ENCODE measurements around the gene GP5.

DNA sequence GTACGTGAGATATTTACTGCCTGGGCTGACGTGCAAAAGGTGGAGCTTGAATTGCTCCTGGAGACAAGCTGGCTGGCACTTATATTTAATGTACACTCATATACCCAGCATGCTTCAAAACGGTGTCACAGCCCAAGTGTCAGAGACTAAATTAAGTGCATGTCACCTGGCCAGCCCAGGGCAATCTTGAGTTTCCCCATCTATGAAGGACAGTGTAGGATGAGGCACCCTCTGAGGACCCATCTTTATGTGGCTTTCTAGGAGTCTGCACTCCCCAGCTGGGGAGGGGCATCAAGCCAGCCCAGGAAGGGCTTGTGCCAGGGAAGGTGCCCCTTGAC, 34.8 kb downstream of the GP5 start:
- TF ChIP-seq, protein P1, sequence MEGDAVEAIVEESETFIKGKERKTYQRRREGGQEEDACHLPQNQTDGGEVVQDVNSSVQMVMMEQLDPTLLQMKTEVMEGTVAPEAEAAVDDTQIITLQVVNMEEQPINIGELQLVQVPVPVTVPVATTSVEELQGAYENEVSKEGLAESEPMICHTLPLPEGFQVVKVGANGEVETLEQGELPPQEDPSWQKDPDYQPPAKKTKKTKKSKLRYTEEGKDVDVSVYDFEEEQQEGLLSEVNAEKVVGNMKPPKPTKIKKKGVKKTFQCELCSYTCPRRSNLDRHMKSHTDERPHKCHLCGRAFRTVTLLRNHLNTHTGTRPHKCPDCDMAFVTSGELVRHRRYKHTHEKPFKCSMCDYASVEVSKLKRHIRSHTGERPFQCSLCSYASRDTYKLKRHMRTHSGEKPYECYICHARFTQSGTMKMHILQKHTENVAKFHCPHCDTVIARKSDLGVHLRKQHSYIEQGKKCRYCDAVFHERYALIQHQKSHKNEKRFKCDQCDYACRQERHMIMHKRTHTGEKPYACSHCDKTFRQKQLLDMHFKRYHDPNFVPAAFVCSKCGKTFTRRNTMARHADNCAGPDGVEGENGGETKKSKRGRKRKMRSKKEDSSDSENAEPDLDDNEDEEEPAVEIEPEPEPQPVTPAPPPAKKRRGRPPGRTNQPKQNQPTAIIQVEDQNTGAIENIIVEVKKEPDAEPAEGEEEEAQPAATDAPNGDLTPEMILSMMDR (IDR thresholded peaks at IDR 0.05), result no peak
- TF ChIP-seq, protein P2, sequence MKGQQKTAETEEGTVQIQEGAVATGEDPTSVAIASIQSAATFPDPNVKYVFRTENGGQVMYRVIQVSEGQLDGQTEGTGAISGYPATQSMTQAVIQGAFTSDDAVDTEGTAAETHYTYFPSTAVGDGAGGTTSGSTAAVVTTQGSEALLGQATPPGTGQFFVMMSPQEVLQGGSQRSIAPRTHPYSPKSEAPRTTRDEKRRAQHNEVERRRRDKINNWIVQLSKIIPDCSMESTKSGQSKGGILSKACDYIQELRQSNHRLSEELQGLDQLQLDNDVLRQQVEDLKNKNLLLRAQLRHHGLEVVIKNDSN (IDR thresholded peaks at IDR 0.05; ENCODE audit: borderline replicate concordance, low read depth), result no peak
- no peak for TF ChIP-seq TAF1 (IDR thresholded peaks at IDR 0.05; ENCODE audit: borderline replicate concordance, low read depth, low read length)
- TF ChIP-seq RFX5 (IDR thresholded peaks at IDR 0.05; ENCODE audit: low read length), result no peak
- no peak for TF ChIP-seq EZH2phosphoT487 (IDR thresholded peaks at IDR 0.05; ENCODE audit: borderline replicate concordance, low read depth)
- no peak for TF ChIP-seq POLR2AphosphoS5 (IDR thresholded peaks at IDR 0.05; ENCODE audit: low read depth, low read length)
- TF ChIP-seq GABPA (IDR thresholded peaks at IDR 0.05; ENCODE audit: low read depth), result no peak
- no peak for TF ChIP-seq CHD2 (IDR thresholded peaks at IDR 0.05; ENCODE audit: low read length, partially characterized antibody)
- TF ChIP-seq, protein P3, sequence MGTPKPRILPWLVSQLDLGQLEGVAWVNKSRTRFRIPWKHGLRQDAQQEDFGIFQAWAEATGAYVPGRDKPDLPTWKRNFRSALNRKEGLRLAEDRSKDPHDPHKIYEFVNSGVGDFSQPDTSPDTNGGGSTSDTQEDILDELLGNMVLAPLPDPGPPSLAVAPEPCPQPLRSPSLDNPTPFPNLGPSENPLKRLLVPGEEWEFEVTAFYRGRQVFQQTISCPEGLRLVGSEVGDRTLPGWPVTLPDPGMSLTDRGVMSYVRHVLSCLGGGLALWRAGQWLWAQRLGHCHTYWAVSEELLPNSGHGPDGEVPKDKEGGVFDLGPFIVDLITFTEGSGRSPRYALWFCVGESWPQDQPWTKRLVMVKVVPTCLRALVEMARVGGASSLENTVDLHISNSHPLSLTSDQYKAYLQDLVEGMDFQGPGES (IDR thresholded peaks at IDR 0.05; ENCODE audit: low read depth, low read length), result no peak
- TF ChIP-seq, protein P4, sequence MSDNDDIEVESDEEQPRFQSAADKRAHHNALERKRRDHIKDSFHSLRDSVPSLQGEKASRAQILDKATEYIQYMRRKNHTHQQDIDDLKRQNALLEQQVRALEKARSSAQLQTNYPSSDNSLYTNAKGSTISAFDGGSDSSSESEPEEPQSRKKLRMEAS (IDR thresholded peaks at IDR 0.05; ENCODE audit: low read depth), result no peak
- TF ChIP-seq TCF12 (IDR thresholded peaks at IDR 0.05), result no peak
- no peak for TF ChIP-seq MXI1 (IDR thresholded peaks at IDR 0.05; ENCODE audit: low read depth, low read length)
